ENCODE results near the gene ANKS3. TPM values are rescaled to one million over a fixed set of nuclear protein-coding genes. Genes with fewer than 3 reads are reported as not detected.

Gene ANKS3
- total and polyA plus RNA-seq, 2 experiments from 2014 or later: 22.5 to 24.9 TPM

DNA sequence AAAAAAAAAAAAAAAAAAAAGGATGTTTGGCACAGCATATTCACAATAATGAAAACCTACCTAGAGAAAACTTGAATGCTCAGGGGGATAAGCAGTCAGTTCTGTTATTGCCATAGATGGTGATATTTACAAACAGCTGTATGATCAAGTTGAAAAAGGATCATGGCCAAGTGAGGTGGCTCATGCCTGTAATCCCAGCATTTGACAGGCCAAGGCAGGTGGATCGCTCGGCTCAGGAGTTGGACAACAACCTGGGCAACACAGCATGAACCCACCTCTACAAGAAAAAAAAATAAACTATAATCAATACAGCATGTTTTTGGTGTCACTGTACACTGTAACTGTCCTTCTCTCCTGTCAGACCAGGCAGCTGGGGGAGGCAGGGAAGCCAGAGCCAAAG, 19.1 kb downstream of the ANKS3 start:
- no peak overlapping the region for H3K27ac Mint-ChIP-seq

More for the DNA sequence above, 19.1 kb downstream of the ANKS3 start:
- Histone ChIP-seq H3K27me3 (ENCODE audit: insufficient read depth) (no peaks in the 10 kb centered on the region), H3K27ac (ENCODE audit: low read depth) (peak overlapping the region; percentile 71), H3F3A (replicated peaks; ENCODE audit: low read depth) (peaks cover 9% of the 10 kb centered on the region), H3K36me3 (ENCODE audit: insufficient read depth) (no peaks in the 10 kb centered on the region; the same call in 1 of the 2 replicates), H2AFZ (no peak overlapping the region), H3K4me3 (no peak overlapping the region), H3K79me2 (replicated peaks; ENCODE audit: insufficient read depth) (peaks cover 24% of the 10 kb centered on the region), H3K4me1 (ENCODE audit: insufficient read depth) (peaks cover 26% of the 10 kb centered on the region), H3K9me2 (ENCODE audit: insufficient read depth) (no peaks in the 10 kb centered on the region), H3K4me2 (no peak overlapping the region), H4K20me1 (replicated peaks; ENCODE audit: insufficient read depth) (0 out of 2 replicates have a peak, but pooled peaks cover 8% of the 10 kb centered on the region)
- H3K4me1 Mint-ChIP-seq: peaks cover 42% of the 10 kb centered on the region
- H3K9me3 Mint-ChIP-seq: no peaks in the 10 kb centered on the region
- ATAC-seq: no peak
- peaks cover 3% of the 10 kb centered on the region for H3K27me3 Mint-ChIP-seq (ENCODE audit: insufficient read depth, low read depth, poor library complexity)
- peaks cover 54% of the 10 kb centered on the region for H3K36me3 Mint-ChIP-seq (ENCODE audit: low read depth)
- TF ChIP-seq JUNB (IDR thresholded peaks at IDR 0.05; ENCODE audit: unreplicated experiment) (no peak), EZH2 (IDR thresholded peaks at IDR 0.05; ENCODE audit: low read depth, unreplicated experiment) (no peak), CTCF (conservative IDR thresholded peaks at IDR 0.05; ENCODE audit: low read depth in 2 of 2) (no peak), EZH2phosphoT487 (IDR thresholded peaks at IDR 0.05; ENCODE audit: unreplicated experiment) (no peak), ZNF331 (CRISPR knock-in tag; IDR thresholded peaks at IDR 0.05; ENCODE audit: low read depth) (no peak), REST (IDR thresholded peaks at IDR 0.05; ENCODE audit: unreplicated experiment) (no peak), POLR2AphosphoS5 (IDR thresholded peaks at IDR 0.05; ENCODE audit: low read depth) (no peak), NANOG (IDR thresholded peaks at IDR 0.05; ENCODE audit: borderline replicate concordance) (no peak), ZNF114 (CRISPR knock-in tag; IDR thresholded peaks at IDR 0.05) (no peak), ETS1 (IDR thresholded peaks at IDR 0.05) (no peak), STAT1 (IDR thresholded peaks at IDR 0.05; ENCODE audit: unreplicated experiment) (no peak), CREB1 (CRISPR knock-in tag; IDR thresholded peaks at IDR 0.05; ENCODE audit: low read depth) (no peak)
- TF ChIP-seq, protein P1, sequence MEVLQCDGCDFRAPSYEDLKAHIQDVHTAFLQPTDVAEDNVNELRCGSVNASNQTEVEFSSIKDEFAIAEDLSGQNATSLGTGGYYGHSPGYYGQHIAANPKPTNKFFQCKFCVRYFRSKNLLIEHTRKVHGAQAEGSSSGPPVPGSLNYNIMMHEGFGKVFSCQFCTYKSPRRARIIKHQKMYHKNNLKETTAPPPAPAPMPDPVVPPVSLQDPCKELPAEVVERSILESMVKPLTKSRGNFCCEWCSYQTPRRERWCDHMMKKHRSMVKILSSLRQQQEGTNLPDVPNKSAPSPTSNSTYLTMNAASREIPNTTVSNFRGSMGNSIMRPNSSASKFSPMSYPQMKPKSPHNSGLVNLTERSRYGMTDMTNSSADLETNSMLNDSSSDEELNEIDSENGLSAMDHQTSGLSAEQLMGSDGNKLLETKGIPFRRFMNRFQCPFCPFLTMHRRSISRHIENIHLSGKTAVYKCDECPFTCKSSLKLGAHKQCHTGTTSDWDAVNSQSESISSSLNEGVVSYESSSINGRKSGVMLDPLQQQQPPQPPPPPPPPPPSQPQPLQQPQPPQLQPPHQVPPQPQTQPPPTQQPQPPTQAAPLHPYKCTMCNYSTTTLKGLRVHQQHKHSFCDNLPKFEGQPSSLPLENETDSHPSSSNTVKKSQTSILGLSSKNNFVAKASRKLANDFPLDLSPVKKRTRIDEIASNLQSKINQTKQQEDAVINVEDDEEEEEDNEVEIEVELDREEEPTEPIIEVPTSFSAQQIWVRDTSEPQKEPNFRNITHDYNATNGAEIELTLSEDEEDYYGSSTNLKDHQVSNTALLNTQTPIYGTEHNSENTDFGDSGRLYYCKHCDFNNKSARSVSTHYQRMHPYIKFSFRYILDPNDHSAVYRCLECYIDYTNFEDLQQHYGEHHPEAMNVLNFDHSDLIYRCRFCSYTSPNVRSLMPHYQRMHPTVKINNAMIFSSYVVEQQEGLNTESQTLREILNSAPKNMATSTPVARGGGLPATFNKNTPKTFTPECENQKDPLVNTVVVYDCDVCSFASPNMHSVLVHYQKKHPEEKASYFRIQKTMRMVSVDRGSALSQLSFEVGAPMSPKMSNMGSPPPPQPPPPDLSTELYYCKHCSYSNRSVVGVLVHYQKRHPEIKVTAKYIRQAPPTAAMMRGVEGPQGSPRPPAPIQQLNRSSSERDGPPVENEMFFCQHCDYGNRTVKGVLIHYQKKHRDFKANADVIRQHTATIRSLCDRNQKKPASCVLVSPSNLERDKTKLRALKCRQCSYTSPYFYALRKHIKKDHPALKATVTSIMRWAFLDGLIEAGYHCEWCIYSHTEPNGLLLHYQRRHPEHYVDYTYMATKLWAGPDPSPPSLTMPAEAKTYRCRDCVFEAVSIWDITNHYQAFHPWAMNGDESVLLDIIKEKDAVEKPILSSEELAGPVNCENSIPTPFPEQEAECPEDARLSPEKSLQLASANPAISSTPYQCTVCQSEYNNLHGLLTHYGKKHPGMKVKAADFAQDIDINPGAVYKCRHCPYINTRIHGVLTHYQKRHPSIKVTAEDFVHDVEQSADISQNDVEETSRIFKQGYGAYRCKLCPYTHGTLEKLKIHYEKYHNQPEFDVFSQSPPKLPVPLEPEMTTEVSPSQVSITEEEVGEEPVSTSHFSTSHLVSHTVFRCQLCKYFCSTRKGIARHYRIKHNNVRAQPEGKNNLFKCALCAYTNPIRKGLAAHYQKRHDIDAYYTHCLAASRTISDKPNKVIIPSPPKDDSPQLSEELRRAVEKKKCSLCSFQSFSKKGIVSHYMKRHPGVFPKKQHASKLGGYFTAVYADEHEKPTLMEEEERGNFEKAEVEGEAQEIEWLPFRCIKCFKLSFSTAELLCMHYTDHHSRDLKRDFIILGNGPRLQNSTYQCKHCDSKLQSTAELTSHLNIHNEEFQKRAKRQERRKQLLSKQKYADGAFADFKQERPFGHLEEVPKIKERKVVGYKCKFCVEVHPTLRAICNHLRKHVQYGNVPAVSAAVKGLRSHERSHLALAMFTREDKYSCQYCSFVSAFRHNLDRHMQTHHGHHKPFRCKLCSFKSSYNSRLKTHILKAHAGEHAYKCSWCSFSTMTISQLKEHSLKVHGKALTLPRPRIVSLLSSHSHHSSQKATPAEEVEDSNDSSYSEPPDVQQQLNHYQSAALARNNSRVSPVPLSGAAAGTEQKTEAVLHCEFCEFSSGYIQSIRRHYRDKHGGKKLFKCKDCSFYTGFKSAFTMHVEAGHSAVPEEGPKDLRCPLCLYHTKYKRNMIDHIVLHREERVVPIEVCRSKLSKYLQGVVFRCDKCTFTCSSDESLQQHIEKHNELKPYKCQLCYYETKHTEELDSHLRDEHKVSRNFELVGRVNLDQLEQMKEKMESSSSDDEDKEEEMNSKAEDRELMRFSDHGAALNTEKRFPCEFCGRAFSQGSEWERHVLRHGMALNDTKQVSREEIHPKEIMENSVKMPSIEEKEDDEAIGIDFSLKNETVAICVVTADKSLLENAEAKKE (CRISPR knock-in tag; IDR thresholded peaks at IDR 0.05): no peak
- DNase-seq (ENCODE audit: low spot score): no peak
- H3K4me3 Mint-ChIP-seq: no peak overlapping the region
